Glutamatergic neuron (in vitro differentiated cells): ENCODE results near the gene PRSS57. TPM values are rescaled to one million over a fixed set of nuclear protein-coding genes. Genes with fewer than 3 reads are reported as not detected.
"Not testable (repeated sequence)": the region's sequence is repeated elsewhere in the genome, so short reads cannot be mapped to it uniquely, and the experiment has no call there.

ENCODE experiments used
- DNase-seq: peaks from one replicate; pipeline ENCODE4 v3.0.0; 2022
- H3K27ac Mint-ChIP-seq: one replicate; pipeline ENCODE4 v1.8.0; 2020; ENCODE audit warnings: mild to moderate bottlenecking, mixed read lengths, inconsistent platforms; ENCODE audit not compliant: unreplicated experiment
- H3K27me3 Mint-ChIP-seq: one replicate; pipeline ENCODE4 v1.8.0; 2020; ENCODE audit warnings: mild to moderate bottlenecking, moderate library complexity, mixed read lengths, inconsistent platforms; ENCODE audit not compliant: unreplicated experiment
- H3K36me3 Mint-ChIP-seq: one replicate; pipeline ENCODE4 v1.8.0; 2020; ENCODE audit warnings: mild to moderate bottlenecking, mixed read lengths, inconsistent platforms; ENCODE audit not compliant: unreplicated experiment
- H3K4me1 Mint-ChIP-seq: one replicate; pipeline ENCODE4 v1.8.0; 2020; ENCODE audit warnings: mild to moderate bottlenecking, low read depth, mixed read lengths, inconsistent platforms; ENCODE audit not compliant: unreplicated experiment
- H3K4me3 Mint-ChIP-seq: one replicate; pipeline ENCODE4 v1.8.0; 2020; ENCODE audit warnings: mild to moderate bottlenecking, mixed read lengths, inconsistent platforms; ENCODE audit not compliant: unreplicated experiment
- H3K9me3 Mint-ChIP-seq: one replicate; pipeline ENCODE4 v1.8.0; 2020; ENCODE audit warnings: mild to moderate bottlenecking, moderate library complexity, mixed read lengths, inconsistent platforms; ENCODE audit not compliant: unreplicated experiment
- CTCF ChIP-seq: fragments of 200-600 bp; sonication (generic); IDR thresholded peaks from one replicate; pipeline ENCODE4 v1.5.0; 2021; ENCODE audit not compliant: partially characterized antibody, unreplicated experiment
- total RNA-seq: library from RNA; stranded (reverse); fragmentation: NEBNext Ultra II Directional; extraction: Animal tissue kit (Norgen Biotek cat#: 25700); gene quantifications from one replicate; pipeline ENCODE4 v1.2.1, GENCODE V29; 2021; ENCODE audit not compliant: unreplicated experiment

The PRSS57 gene
- total RNA-seq, 1 donor from 2014 or later: 0.78 TPM

- DNase-seq: no peak
- H3K27me3 Mint-ChIP-seq: peaks cover 18% of the 10 kb centered on the region
- H3K9me3 Mint-ChIP-seq: peaks cover 18% of the 10 kb centered on the region
- H3K36me3 Mint-ChIP-seq: no peaks in the 10 kb centered on the region
- H3K4me1 Mint-ChIP-seq: peaks cover 2% of the 10 kb centered on the region
- no peak for TF ChIP-seq CTCF
- no peak overlapping the region for H3K27ac Mint-ChIP-seq
- no peak overlapping the region for H3K4me3 Mint-ChIP-seq
Measured at GRCh38 chr19:732148-733069, 37.2 kb upstream of the PRSS57 start.

GRCh38 chr19:731000-731399 lies 35.7 kb upstream of the PRSS57 start:
- peaks cover 4% of the 10 kb centered on the region for H3K4me1 Mint-ChIP-seq
- H3K4me3 Mint-ChIP-seq: no peak overlapping the region
- no peak overlapping the region for H3K27ac Mint-ChIP-seq
- H3K9me3 Mint-ChIP-seq: peaks cover 14% of the 10 kb centered on the region
- H3K27me3 Mint-ChIP-seq: peaks cover 18% of the 10 kb centered on the region
- no peak for DNase-seq
- no peak for TF ChIP-seq CTCF
- H3K36me3 Mint-ChIP-seq: no peaks in the 10 kb centered on the region

GRCh38 chr19:729965-730668 lies 34.9 kb upstream of the PRSS57 start:
- DNase-seq: no peak
- Mint-ChIP-seq H3K36me3 (no peaks in the 10 kb centered on the region), H3K4me3 (no peak overlapping the region), H3K4me1 (peaks cover 4% of the 10 kb centered on the region), H3K27me3 (peaks cover 18% of the 10 kb centered on the region), H3K9me3 (peaks cover 14% of the 10 kb centered on the region), H3K27ac (no peak overlapping the region)
- TF ChIP-seq CTCF: no peak

- not testable (repeated sequence) for H3K27ac Mint-ChIP-seq, DNase-seq, H3K4me1 Mint-ChIP-seq, H3K36me3 Mint-ChIP-seq, H3K4me3 Mint-ChIP-seq
- Mint-ChIP-seq H3K27me3 (peaks cover 18% of the 10 kb centered on the region), H3K9me3 (peaks cover 12% of the 10 kb centered on the region)
Measured at GRCh38 chr19:729564-729963, 34.3 kb upstream of the PRSS57 start.

- TF ChIP-seq CTCF: no peak
- H3K4me1 Mint-ChIP-seq: peaks cover 2% of the 10 kb centered on the region
- peaks cover 7% of the 10 kb centered on the region for H3K9me3 Mint-ChIP-seq
- no peak overlapping the region for H3K4me3 Mint-ChIP-seq
- H3K27me3 Mint-ChIP-seq: peaks cover 12% of the 10 kb centered on the region
- no peak overlapping the region for H3K27ac Mint-ChIP-seq
- DNase-seq: no peak
- H3K36me3 Mint-ChIP-seq: no peaks in the 10 kb centered on the region
Measured at GRCh38 chr19:728011-728410, 32.8 kb upstream of the PRSS57 start.
